H9 (cell line): ENCODE data around the gene BHLHA15. TPM values are rescaled to one million over a fixed set of nuclear protein-coding genes. Genes with fewer than 3 reads are reported as not detected.

Source experiments
- DNase-seq: peaks from one replicate; pipeline ENCODE4 v3.0.0-alpha.2; 2017
- H2AFZ ChIP-seq: one replicate; pipeline ENCODE4 v1.6.1; 2013; ENCODE audit warnings: mild to moderate bottlenecking, low read length, control low read depth, moderate library complexity
- H2AK5ac ChIP-seq: 2 replicates; pipeline ENCODE4 v1.6.1; 2013; ENCODE audit warnings: low read length, control low read depth, mixed read lengths; ENCODE audit not compliant: insufficient read length
- H2BK120ac ChIP-seq: one replicate; pipeline ENCODE4 v1.6.1; 2013; ENCODE audit warnings: low read depth, mild to moderate bottlenecking, low read length, control low read depth, inconsistent platforms; ENCODE audit not compliant: poor library complexity, severe bottlenecking
- H2BK12ac ChIP-seq: 2 replicates; pipeline ENCODE4 v1.6.1; 2013; ENCODE audit warnings: low read length, control low read depth, mixed read lengths, low read depth; ENCODE audit not compliant: insufficient read length
- H2BK15ac ChIP-seq: 2 replicates; pipeline ENCODE4 v1.6.1; 2013; ENCODE audit warnings: low read depth, low read length, control low read depth
- H2BK20ac ChIP-seq: one replicate; pipeline ENCODE4 v1.6.1; 2013; ENCODE audit warnings: low read depth, mild to moderate bottlenecking, low read length, control low read depth, inconsistent platforms; ENCODE audit not compliant: poor library complexity, severe bottlenecking
- H2BK5ac ChIP-seq: 2 replicates; pipeline ENCODE4 v1.6.1; 2013; ENCODE audit warnings: low read length, control low read depth, mixed read lengths; ENCODE audit not compliant: insufficient read length
- H3K14ac ChIP-seq: 2 replicates; pipeline ENCODE4 v1.6.1; 2013; ENCODE audit warnings: low read length, control low read depth; ENCODE audit not compliant: insufficient read depth
- H3K18ac ChIP-seq: 2 replicates; pipeline ENCODE4 v1.6.1; 2013; ENCODE audit warnings: low read depth, mild to moderate bottlenecking, mixed read lengths, low read length, control low read depth; ENCODE audit not compliant: insufficient read length
- H3K23ac ChIP-seq: 2 replicates; pipeline ENCODE4 v1.6.1; 2013; ENCODE audit warnings: low read length, control low read depth, mixed read lengths, low read depth; ENCODE audit not compliant: insufficient read length
- H3K23me2 ChIP-seq: 2 replicates; pipeline ENCODE4 v1.6.1; 2013; ENCODE audit warnings: low read depth, mild to moderate bottlenecking, mixed read lengths, low read length, control low read depth; ENCODE audit not compliant: insufficient read length, poor library complexity, severe bottlenecking
- H3K27ac ChIP-seq: 2 replicates; pipeline ENCODE4 v1.5.1; 2013; ENCODE audit warnings: low read length, control low read depth, mixed read lengths, low read depth; ENCODE audit not compliant: insufficient read length
- H3K27me3 ChIP-seq: 2 replicates; pipeline ENCODE4 v1.6.1; 2013; ENCODE audit warnings: low read length, control low read depth, inconsistent platforms; ENCODE audit not compliant: insufficient read depth
- H3K4ac ChIP-seq: 2 replicates; pipeline ENCODE4 v1.6.1; 2013; ENCODE audit warnings: low read depth, mild to moderate bottlenecking, control low read depth, inconsistent platforms, low read length, moderate library complexity
- H3K4me1 ChIP-seq: 2 replicates; pipeline ENCODE4 v1.6.1; 2013; ENCODE audit warnings: low read length, control low read depth, inconsistent platforms; ENCODE audit not compliant: insufficient read depth
- H3K4me2 ChIP-seq: 2 replicates; pipeline ENCODE4 v1.6.1; 2013; ENCODE audit warnings: low read length, control low read depth, mixed read lengths; ENCODE audit not compliant: insufficient read length, insufficient read depth
- H3K56ac ChIP-seq: 2 replicates; pipeline ENCODE4 v1.6.1; 2013; ENCODE audit warnings: low read depth, mild to moderate bottlenecking, mixed read lengths, low read length, control low read depth; ENCODE audit not compliant: insufficient read length
- H3K79me1 ChIP-seq: 2 replicates; pipeline ENCODE4 v1.6.1; 2013; ENCODE audit warnings: low read depth, mild to moderate bottlenecking, moderate library complexity, low read length, control low read depth, inconsistent platforms; ENCODE audit not compliant: insufficient read depth, poor library complexity, severe bottlenecking
- H3K79me2 ChIP-seq: 2 replicates; pipeline ENCODE4 v1.6.1; 2013; ENCODE audit warnings: low read length, control low read depth, inconsistent platforms; ENCODE audit not compliant: insufficient read depth
- H3K9ac ChIP-seq: 2 replicates; pipeline ENCODE4 v1.6.1; 2013; ENCODE audit warnings: low read length, control low read depth, mixed read lengths; ENCODE audit not compliant: insufficient read length; ENCODE audit errors: extremely low read depth
- H3K9me3 ChIP-seq: one replicate; pipeline ENCODE4 v1.6.1; 2013; ENCODE audit warnings: low read depth, low read length, inconsistent platforms; ENCODE audit not compliant: control insufficient read depth
- H3T11ph ChIP-seq: one replicate; pipeline ENCODE4 v1.6.1; 2013; ENCODE audit warnings: mild to moderate bottlenecking, low read length, control low read depth, inconsistent platforms
- H4K20me1 ChIP-seq: one replicate; pipeline ENCODE4 v1.6.1; 2013; ENCODE audit not compliant: control insufficient read depth, insufficient read length, insufficient read depth
- H4K5ac ChIP-seq: 2 replicates; pipeline ENCODE4 v1.6.1; 2013; ENCODE audit warnings: low read depth, mild to moderate bottlenecking, mixed read lengths, low read length, control low read depth; ENCODE audit not compliant: insufficient read length
- H4K8ac ChIP-seq: replicated peaks from 2 replicates; pipeline ENCODE4 v1.6.1; 2013; ENCODE audit warnings: low read length, control low read depth, mixed read lengths, low read depth; ENCODE audit not compliant: insufficient read length
- H4K91ac ChIP-seq: 2 replicates; pipeline ENCODE4 v1.6.1; 2013; ENCODE audit warnings: low read depth, mild to moderate bottlenecking, moderate library complexity, mixed read lengths, low read length, control low read depth; ENCODE audit not compliant: insufficient read length
- H3K27ac Mint-ChIP-seq, 3 experiments: 2 replicates in 2 of 3; 3 replicates in 1 of 3; pipeline ENCODE4 v1.8.0; 2020 to 2021; ENCODE audit warnings: mixed read lengths in 3 of 3, mild to moderate bottlenecking in 1 of 3, moderate library complexity in 1 of 3
- H3K27me3 Mint-ChIP-seq: 2 replicates; pipeline ENCODE4 v1.8.0; 2021; ENCODE audit warnings: low read depth, mild to moderate bottlenecking, moderate library complexity, mixed read lengths
- H3K36me3 Mint-ChIP-seq, 3 experiments: 2 replicates in 2 of 3; 3 replicates in 1 of 3; pipeline ENCODE4 v1.8.0; 2020 to 2021; ENCODE audit warnings: low read depth in 3 of 3, mixed read lengths in 3 of 3; ENCODE audit not compliant: insufficient read depth in 1 of 3
- H3K4me1 Mint-ChIP-seq, 2 experiments: 2 replicates each; pipeline ENCODE4 v1.8.0; 2020; ENCODE audit warnings: mixed read lengths in 2 of 2
- H3K4me3 Mint-ChIP-seq, 2 experiments: 2 replicates in 1 of 2; 3 replicates in 1 of 2; pipeline ENCODE4 v1.8.0; 2020 to 2021; ENCODE audit warnings: mild to moderate bottlenecking in 2 of 2, mixed read lengths in 2 of 2, moderate library complexity in 1 of 2
- H3K9me3 Mint-ChIP-seq, 2 experiments: 2 replicates in 1 of 2; 3 replicates in 1 of 2; pipeline ENCODE4 v1.8.0; 2020; ENCODE audit warnings: mild to moderate bottlenecking in 2 of 2, mixed read lengths in 2 of 2, moderate library complexity in 1 of 2
- WGBS: extraction: QIAGEN DNeasy Blood & Tissue Kit; methylation state at CpG from one replicate; pipeline ENCODE4 v1.1.7; 2013; ENCODE audit warnings: missing lambda C conversion rate, low lambda C conversion rate, mixed read lengths; ENCODE audit not compliant: insufficient read length; ENCODE audit errors: extremely low coverage; 5-methylcytosine and 5-hydroxymethylcytosine counted together
- total RNA-seq: library from RNA; stranded (reverse); gene quantifications from 2 replicates; pipeline ENCODE4 v1.2.1, GENCODE V29; 2021
- TF ChIP-seq, protein P1 (sequence below): fragments of 200-600 bp; sonication (generic); conservative IDR thresholded peaks from 3 replicates; pipeline ENCODE4 v1.8.0; 2021; ENCODE audit warnings: antibody characterized with exemption, mild to moderate bottlenecking

Gene BHLHA15
- total RNA-seq, 1 experiment from 2014 or later = 1.4 TPM

DNA sequence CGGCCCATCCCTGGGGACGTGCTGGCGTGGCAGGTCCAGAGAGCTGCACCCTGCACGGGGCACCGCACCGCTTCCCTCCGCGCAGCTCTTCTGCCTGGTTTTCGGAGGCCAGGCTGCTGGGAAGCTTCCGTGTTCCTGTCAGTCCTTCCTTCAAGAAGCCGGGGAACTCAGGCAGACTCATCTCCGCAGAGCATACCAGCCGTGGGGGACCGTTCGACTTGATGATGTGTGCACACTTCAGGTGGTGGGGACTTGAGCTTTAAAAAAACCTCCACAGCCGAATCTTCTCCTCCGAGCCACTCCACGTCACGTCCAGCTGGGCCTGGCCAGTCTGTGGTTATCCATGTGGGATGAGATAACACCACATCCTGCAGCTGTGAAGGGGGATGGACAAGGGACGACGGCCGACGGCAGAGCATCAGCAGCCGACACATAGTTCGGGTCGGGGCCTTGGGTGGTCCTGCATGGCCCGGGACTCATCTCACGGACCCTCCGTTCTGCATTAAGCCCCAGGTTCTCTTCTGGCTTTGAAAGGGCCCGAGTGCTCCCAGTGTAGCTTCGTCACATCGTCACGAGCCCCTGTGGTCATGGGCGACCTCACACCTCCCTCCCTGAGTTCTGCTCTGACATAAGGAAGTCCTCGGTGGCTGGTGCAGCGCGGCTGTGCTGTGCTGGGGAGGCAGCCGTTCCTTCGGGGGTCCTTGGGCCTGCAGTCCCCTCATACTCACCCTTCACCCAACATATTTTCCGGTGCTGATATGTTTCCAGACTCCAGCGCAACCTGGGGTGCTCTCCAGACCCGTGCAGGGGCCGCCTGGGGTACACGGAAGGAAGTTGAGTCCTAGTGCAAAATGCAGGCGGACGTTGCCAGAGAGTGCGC lies 4.5 kb upstream of the BHLHA15 start:
- H3T11ph ChIP-seq = no peak overlapping the region
- H3K79me1 ChIP-seq = no peaks in the 10 kb centered on the region
- no peak overlapping the region for H3K23ac ChIP-seq
- H3K18ac ChIP-seq = no peak overlapping the region
- H3K4me1 Mint-ChIP-seq = peaks cover 1 to 5% of the 10 kb centered on the region in 2 experiments; a peak in 3 of 4 replicates
- H3K27ac Mint-ChIP-seq = peak overlapping the region in 1 of 3 experiments; percentile 57; a peak in 1 of 7 replicates
- H2BK5ac ChIP-seq = no peak overlapping the region
- H2BK12ac ChIP-seq = no peak overlapping the region
- no peak for DNase-seq
- H4K5ac ChIP-seq = no peak overlapping the region
- no peaks in the 10 kb centered on the region for H3K27me3 Mint-ChIP-seq
- WGBS = no CpG with 5 or more reads among the region's 47 CpGs
- no peak overlapping the region for H2AFZ ChIP-seq
- no peaks in the 10 kb centered on the region for H3K9me3 Mint-ChIP-seq
- no peaks in the 10 kb centered on the region for H4K20me1 ChIP-seq
- no peaks in the 10 kb centered on the region for H3K79me2 ChIP-seq
- no peak overlapping the region for H3K14ac ChIP-seq
- peaks cover 12 to 30% (median 30%) of the 10 kb centered on the region in 3 experiments; a peak in 6 of 7 replicates for H3K36me3 Mint-ChIP-seq
- no peak overlapping the region for H3K4me2 ChIP-seq
- no peak overlapping the region for H3K56ac ChIP-seq
- H3K9ac ChIP-seq = no peak overlapping the region
- no peak overlapping the region for H4K91ac ChIP-seq
- no peak overlapping the region for H3K27ac ChIP-seq
- no peaks in the 10 kb centered on the region for H3K9me3 ChIP-seq
- no peak overlapping the region for H2BK15ac ChIP-seq
- no peaks in the 10 kb centered on the region for H3K4me1 ChIP-seq
- no peak overlapping the region for H3K4me3 Mint-ChIP-seq
- no peaks in the 10 kb centered on the region for H3K27me3 ChIP-seq
- TF ChIP-seq, protein P1, sequence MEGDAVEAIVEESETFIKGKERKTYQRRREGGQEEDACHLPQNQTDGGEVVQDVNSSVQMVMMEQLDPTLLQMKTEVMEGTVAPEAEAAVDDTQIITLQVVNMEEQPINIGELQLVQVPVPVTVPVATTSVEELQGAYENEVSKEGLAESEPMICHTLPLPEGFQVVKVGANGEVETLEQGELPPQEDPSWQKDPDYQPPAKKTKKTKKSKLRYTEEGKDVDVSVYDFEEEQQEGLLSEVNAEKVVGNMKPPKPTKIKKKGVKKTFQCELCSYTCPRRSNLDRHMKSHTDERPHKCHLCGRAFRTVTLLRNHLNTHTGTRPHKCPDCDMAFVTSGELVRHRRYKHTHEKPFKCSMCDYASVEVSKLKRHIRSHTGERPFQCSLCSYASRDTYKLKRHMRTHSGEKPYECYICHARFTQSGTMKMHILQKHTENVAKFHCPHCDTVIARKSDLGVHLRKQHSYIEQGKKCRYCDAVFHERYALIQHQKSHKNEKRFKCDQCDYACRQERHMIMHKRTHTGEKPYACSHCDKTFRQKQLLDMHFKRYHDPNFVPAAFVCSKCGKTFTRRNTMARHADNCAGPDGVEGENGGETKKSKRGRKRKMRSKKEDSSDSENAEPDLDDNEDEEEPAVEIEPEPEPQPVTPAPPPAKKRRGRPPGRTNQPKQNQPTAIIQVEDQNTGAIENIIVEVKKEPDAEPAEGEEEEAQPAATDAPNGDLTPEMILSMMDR = no peak
- no peak overlapping the region for H3K4ac ChIP-seq
- no peak overlapping the region for H2BK120ac ChIP-seq
- no peaks in the 10 kb centered on the region for H3K23me2 ChIP-seq
- no peak overlapping the region for H2AK5ac ChIP-seq
- H4K8ac ChIP-seq = no peak overlapping the region
- no peak overlapping the region for H2BK20ac ChIP-seq
